Activated CD4-positive, alpha-beta T cell treated with anti-CD3 and anti-CD28 coated beads, Interleukin-2, amount 10 ng/mL, durations not matched to agents 7 days and 5 days (primary cell): ENCODE measurements around the gene ELL3. TPM values are rescaled to one million over a fixed set of nuclear protein-coding genes. Genes with fewer than 3 reads are reported as not detected.
"Not testable (repeated sequence)": the region's sequence is repeated elsewhere in the genome, so short reads cannot be mapped to it uniquely, and the experiment has no call there.

Experiments used
- CTCF ChIA-PET: fragments of 350-600 bp; sonication (Branson Sonifier 250); formaldehyde crosslinking; loops from one replicate; lab custom pipeline; 2021; ENCODE audit warnings: antibody characterized with exemption; lab: Charles Lee
- POLR2A ChIA-PET: fragments of 350-600 bp; sonication (Branson Sonifier 250); formaldehyde crosslinking; loops from one replicate; lab custom pipeline; 2021; ENCODE audit warnings: antibody characterized with exemption; lab: Charles Lee
- DNase-seq: peaks from one replicate; pipeline ENCODE4 v3.0.0-alpha.2; 2020
- H3K27ac Mint-ChIP-seq: one replicate; pipeline ENCODE4 v1.8.0; 2021; ENCODE audit warnings: mild to moderate bottlenecking, moderate library complexity, mixed read lengths
- H3K27me3 Mint-ChIP-seq: one replicate; pipeline ENCODE4 v1.8.0; 2021; ENCODE audit warnings: mixed read lengths
- H3K36me3 Mint-ChIP-seq: one replicate; pipeline ENCODE4 v1.8.0; 2021; ENCODE audit warnings: low read depth, mixed read lengths
- H3K4me1 Mint-ChIP-seq: one replicate; pipeline ENCODE4 v1.8.0; 2021; ENCODE audit warnings: mixed read lengths
- H3K4me3 Mint-ChIP-seq: one replicate; pipeline ENCODE4 v1.8.0; 2021; ENCODE audit warnings: mild to moderate bottlenecking, moderate library complexity, mixed read lengths
- H3K9me3 Mint-ChIP-seq: one replicate; pipeline ENCODE4 v1.8.0; 2021; ENCODE audit warnings: mixed read lengths
- microRNA-seq: library from miRNA; unstranded; fragments of <30 nt; microRNA quantifications from one replicate; pipeline ENCODE4 v1.2.0, GENCODE V29; 2021; ENCODE audit warnings: borderline microRNAs expressed, borderline replicate concordance
- total RNA-seq, 2 experiments: library from RNA; stranded (reverse); gene quantifications; one replicate each; pipeline ENCODE4 v1.2.3, GENCODE V29; 2021

ELL3 gene
- total RNA-seq, 2 experiments from 2014 or later: 2.5 to 2.9 TPM

GRCh38 chr15:43749690-43750345 lies 26.9 kb downstream of the ELL3 start:
- peaks cover 45% of the 10 kb centered on the region for H3K36me3 Mint-ChIP-seq
- peak; percentile 66 for DNase-seq
- ChIA-PET POLR2A (interaction anchor here (1.1 kb wide), 1 partner anchor 24 kb away, joined by 7 read pairs; no protein-coding TSS in a partner anchor), CTCF (interaction anchor here (0.5 to 0.7 kb wide), 3 partner anchors 18 to 1051 kb away, joined by 3 to 8 read pairs (median 5); no protein-coding TSS in a partner anchor)
- H3K4me3 Mint-ChIP-seq: peak overlapping the region; percentile 69
- no peaks in the 10 kb centered on the region for H3K27me3 Mint-ChIP-seq
- H3K4me1 Mint-ChIP-seq: peaks cover 43% of the 10 kb centered on the region
- H3K27ac Mint-ChIP-seq: peak overlapping the region; percentile 90
- H3K9me3 Mint-ChIP-seq: no peaks in the 10 kb centered on the region

- ChIA-PET CTCF (interaction anchor here (0.6 kb wide), 1 partner anchor 1539 kb away, joined by 4 read pairs; no protein-coding TSS in a partner anchor), POLR2A (no interaction called here)
- peaks cover 49% of the 10 kb centered on the region for H3K4me1 Mint-ChIP-seq
- DNase-seq: peak; percentile 42
- no peaks in the 10 kb centered on the region for H3K9me3 Mint-ChIP-seq
- peaks cover 35% of the 10 kb centered on the region for H3K36me3 Mint-ChIP-seq
- H3K27me3 Mint-ChIP-seq: no peaks in the 10 kb centered on the region
- H3K27ac Mint-ChIP-seq: peak overlapping the region; percentile 83
- peak overlapping the region; percentile 98 for H3K4me3 Mint-ChIP-seq
These were observed 28.4 kb downstream of the ELL3 start for GRCh38 chr15:43748376-43748775.

- Mint-ChIP-seq H3K36me3 (peaks cover 22% of the 10 kb centered on the region), H3K27ac (peak overlapping the region; percentile 99), H3K4me1 (peaks cover 40% of the 10 kb centered on the region), H3K4me3 (peak overlapping the region; percentile 98)
- POLR2A ChIA-PET, H3K27me3 Mint-ChIP-seq, H3K9me3 Mint-ChIP-seq: not testable (repeated sequence)
- DNase-seq: peak; percentile 12
- CTCF ChIA-PET: interaction anchor here (1.2 to 1.3 kb wide), 2 partner anchors 10 to 30 kb away, joined by 3 read pairs; partner anchors contain the start of gene ELL3
These were observed 29.9 kb downstream of the ELL3 start for GRCh38 chr15:43746903-43747309.

- H3K27me3 Mint-ChIP-seq, H3K9me3 Mint-ChIP-seq: not testable (repeated sequence)
- Mint-ChIP-seq H3K36me3 (peaks cover 18% of the 10 kb centered on the region), H3K4me1 (peaks cover 34% of the 10 kb centered on the region), H3K27ac (peak within 1 kb of the TSS; percentile 99), H3K4me3 (peak within 1 kb of the TSS; percentile 98)
- CTCF ChIA-PET: interaction anchor here (1.0 to 1.3 kb wide), 4 partner anchors 8 to 31 kb away, joined by 3 read pairs; partner anchors contain the start of gene ELL3
- POLR2A ChIA-PET: interaction anchor here (1.0 kb wide), 1 partner anchor 236 kb away, joined by 4 read pairs; no protein-coding TSS in a partner anchor
- DNase-seq: peak; percentile 88
These were observed 30.4 kb downstream of the ELL3 start, which contains the start of gene PDIA3 for GRCh38 chr15:43746245-43746902. Gene PDIA3 (plus strand): TSS chr15:43746438. CDS start chr15:43746540, 102 bp downstream.

GRCh38 chr15:43735416-43735815 lies 41.4 kb downstream of the ELL3 start:
- Mint-ChIP-seq H3K4me3 (no peak overlapping the region), H3K27me3 (peaks cover 2% of the 10 kb centered on the region), H3K27ac (peak overlapping the region; percentile 38), H3K4me1 (peaks cover 9% of the 10 kb centered on the region), H3K36me3 (no peaks in the 10 kb centered on the region), H3K9me3 (no peaks in the 10 kb centered on the region)
- ChIA-PET CTCF (no interaction called here), POLR2A (no interaction called here)
- no peak for DNase-seq

GRCh38 chr15:43728053-43728725 lies 48.6 kb downstream of the ELL3 start:
- H3K27me3 Mint-ChIP-seq, H3K4me3 Mint-ChIP-seq, DNase-seq, POLR2A ChIA-PET, H3K36me3 Mint-ChIP-seq, CTCF ChIA-PET, H3K27ac Mint-ChIP-seq, H3K9me3 Mint-ChIP-seq, H3K4me1 Mint-ChIP-seq: not testable (repeated sequence)

GRCh38 chr15:43726306-43726705 lies 50.5 kb downstream of the ELL3 start:
- H3K4me3 Mint-ChIP-seq, H3K36me3 Mint-ChIP-seq, H3K4me1 Mint-ChIP-seq, H3K9me3 Mint-ChIP-seq, H3K27me3 Mint-ChIP-seq, POLR2A ChIA-PET, H3K27ac Mint-ChIP-seq, DNase-seq: not testable (repeated sequence)
- CTCF ChIA-PET: interaction anchor here (0.6 kb wide), 1 partner anchor 1385 kb away, joined by 5 read pairs; no protein-coding TSS in a partner anchor

GRCh38 chr15:43723151-43723550 lies 53.6 kb downstream of the ELL3 start:
- CTCF ChIA-PET: interaction anchor here (0.7 kb wide), 1 partner anchor 9 kb away, joined by 3 read pairs; no protein-coding TSS in a partner anchor
- no peaks in the 10 kb centered on the region for H3K4me1 Mint-ChIP-seq

More at GRCh38 chr15:43723151-43723550, 53.6 kb downstream of the ELL3 start:
- peaks cover 4% of the 10 kb centered on the region for H3K27me3 Mint-ChIP-seq
- H3K4me3 Mint-ChIP-seq: no peak overlapping the region
- POLR2A ChIA-PET: no interaction called here
- no peaks in the 10 kb centered on the region for H3K9me3 Mint-ChIP-seq
- H3K36me3 Mint-ChIP-seq: no peaks in the 10 kb centered on the region
- no peak for DNase-seq
- H3K27ac Mint-ChIP-seq: no peak overlapping the region

Small RNAs within 50 kb of the gene (microRNA-seq; reads per million reads assigned to microRNA genes)
- not detected for gene MIR1282

Other genes with a start within 250 kb of the ELL3 start
- gene PPIP5K1, start 186.8 kb downstream of the ELL3 start, total RNA-seq: 10 to 100 TPM; 24.0 to 24.3 TPM
- gene CKMT1B, start 182.9 kb downstream of the ELL3 start, total RNA-seq: not detected
- gene STRC, start 158.2 kb downstream of the ELL3 start, total RNA-seq: under 1 TPM; 0.20 to 0.33 TPM
- 1 to 10 TPM; 1.4 to 1.5 TPM for gene CATSPER2, start 128.1 kb downstream of the ELL3 start, total RNA-seq
- not detected for gene CKMT1A, start 83.1 kb downstream of the ELL3 start, total RNA-seq
- 100 to 1,000 TPM; 304 to 330 TPM for gene PDIA3, start 30.5 kb downstream of the ELL3 start, total RNA-seq
- 100 to 1,000 TPM; 956 to 981 TPM for gene SERF2, start 15.4 kb upstream of the ELL3 start, total RNA-seq
- gene SERINC4, start 23.3 kb upstream of the ELL3 start, total RNA-seq: under 1 TPM; 0.37 to 0.50 TPM
- gene HYPK, start 23.6 kb upstream of the ELL3 start, total RNA-seq: 10 to 100 TPM; 15.0 to 18.1 TPM
- 10 to 100 TPM; 38.8 to 42.2 TPM for gene MFAP1, start 47.7 kb upstream of the ELL3 start, total RNA-seq
- 10 to 100 TPM; 76.8 to 89.2 TPM for gene WDR76, start 50.0 kb upstream of the ELL3 start, total RNA-seq